Left renal cortex interstitium (tissue), 4 donors: ENCODE measurements around the gene ZBP1. TPM values are rescaled to one million over a fixed set of nuclear protein-coding genes. Genes with fewer than 3 reads are reported as not detected.

ENCODE experiments used
- DNase-seq, 4 donors: peaks; one replicate each; pipeline ENCODE4 v3.0.0-alpha.2; 2013; ENCODE audit warnings: low read depth in 4 of 4, low spot score in 2 of 4, missing footprints in 1 of 4
- polyA plus RNA-seq, 4 donors: library from polyadenylated mRNA; unstranded; fragments of 120-200 nt; gene quantifications; one replicate each; pipeline ENCODE4 v1.2.1, GENCODE V29; 2013; ENCODE audit not compliant: insufficient read length in 4 of 4

Gene ZBP1
- polyA plus RNA-seq, 4 donors, result 0.05 to 0.22 TPM; not detected in 2

GRCh38 chr20:57589123-57589727 lies 31.0 kb downstream of the ZBP1 start:
- no peak for DNase-seq

- no peak for DNase-seq
These were observed 31.6 kb downstream of the ZBP1 start for GRCh38 chr20:57588596-57588995.

- no peak for DNase-seq
These were observed 32.2 kb downstream of the ZBP1 start for GRCh38 chr20:57587989-57588377.

GRCh38 chr20:57587278-57587988 lies 32.8 kb downstream of the ZBP1 start:
- DNase-seq, result no peak

- DNase-seq, result no peak
These were observed 33.3 kb downstream of the ZBP1 start for GRCh38 chr20:57586943-57587277.

GRCh38 chr20:57586370-57586793 lies 33.8 kb downstream of the ZBP1 start:
- DNase-seq, result no peak

- DNase-seq, result no peak
These were observed 34.6 kb downstream of the ZBP1 start for GRCh38 chr20:57585466-57586213.

GRCh38 chr20:57584768-57585461 lies 35.3 kb downstream of the ZBP1 start:
- DNase-seq, result no peak

- no peak for DNase-seq
These were observed 36.7 kb downstream of the ZBP1 start for GRCh38 chr20:57583289-57584257.

- DNase-seq, result peak in 3 of 4 donors; percentile 65 to 73 (median 70)
These were observed 37.6 kb downstream of the ZBP1 start for GRCh38 chr20:57582432-57583288.

GRCh38 chr20:57582029-57582378 lies 38.2 kb downstream of the ZBP1 start:
- no peak for DNase-seq

- DNase-seq, result no peak
These were observed 38.8 kb downstream of the ZBP1 start for GRCh38 chr20:57581202-57582028.

- no peak for DNase-seq
These were observed 39.6 kb downstream of the ZBP1 start for GRCh38 chr20:57580478-57581201.

- DNase-seq, result no peak
These were observed 40.3 kb downstream of the ZBP1 start for GRCh38 chr20:57579898-57580447.

- no peak for DNase-seq
These were observed 40.8 kb downstream of the ZBP1 start for GRCh38 chr20:57579331-57579897.

- DNase-seq, result no peak
These were observed 41.6 kb downstream of the ZBP1 start for GRCh38 chr20:57578476-57579165.
